Brain pericyte (primary cell): ENCODE measurements around the gene PTGIS.

Source experiments
- DNase-seq: peaks from one replicate; pipeline ENCODE4 v3.0.0-alpha.2; 2012; ENCODE audit warnings: low read depth, low spot score

Gene PTGIS

DNA sequence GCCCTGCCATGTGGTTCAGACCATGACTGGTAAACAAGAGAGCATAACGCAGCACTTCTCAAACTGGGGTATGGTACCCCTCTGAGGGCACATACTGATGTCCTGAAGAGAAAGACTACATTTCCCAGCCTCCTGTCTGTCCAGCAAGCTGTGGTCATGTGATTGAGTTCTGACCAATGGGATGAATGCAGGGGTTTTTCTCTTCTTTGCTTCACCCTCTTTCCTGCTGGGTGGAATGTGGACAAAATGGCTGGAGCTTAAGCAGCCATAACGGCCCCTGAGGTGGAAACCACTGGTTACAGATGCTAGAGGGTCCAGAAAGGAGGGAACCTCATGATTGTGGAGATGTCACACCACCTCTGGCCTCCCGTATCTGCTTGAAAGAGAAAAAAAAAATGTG is 66.0 kb downstream of the PTGIS start:
- no peak for DNase-seq

DNA sequence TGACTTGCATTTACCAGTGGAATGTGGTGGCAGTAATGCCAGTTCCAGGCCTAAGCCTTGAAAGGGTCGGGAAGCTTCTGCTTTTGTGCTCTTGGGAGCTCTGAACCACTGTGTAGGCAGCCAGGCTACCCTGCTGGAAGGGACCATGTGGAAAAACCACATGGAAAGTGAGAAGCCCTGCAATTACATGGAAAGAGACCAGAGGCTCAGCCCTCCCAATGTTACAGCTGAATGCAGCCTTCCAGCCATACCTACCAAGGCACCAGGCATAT is 70.6 kb downstream of the PTGIS start:
- DNase-seq: no peak

DNA sequence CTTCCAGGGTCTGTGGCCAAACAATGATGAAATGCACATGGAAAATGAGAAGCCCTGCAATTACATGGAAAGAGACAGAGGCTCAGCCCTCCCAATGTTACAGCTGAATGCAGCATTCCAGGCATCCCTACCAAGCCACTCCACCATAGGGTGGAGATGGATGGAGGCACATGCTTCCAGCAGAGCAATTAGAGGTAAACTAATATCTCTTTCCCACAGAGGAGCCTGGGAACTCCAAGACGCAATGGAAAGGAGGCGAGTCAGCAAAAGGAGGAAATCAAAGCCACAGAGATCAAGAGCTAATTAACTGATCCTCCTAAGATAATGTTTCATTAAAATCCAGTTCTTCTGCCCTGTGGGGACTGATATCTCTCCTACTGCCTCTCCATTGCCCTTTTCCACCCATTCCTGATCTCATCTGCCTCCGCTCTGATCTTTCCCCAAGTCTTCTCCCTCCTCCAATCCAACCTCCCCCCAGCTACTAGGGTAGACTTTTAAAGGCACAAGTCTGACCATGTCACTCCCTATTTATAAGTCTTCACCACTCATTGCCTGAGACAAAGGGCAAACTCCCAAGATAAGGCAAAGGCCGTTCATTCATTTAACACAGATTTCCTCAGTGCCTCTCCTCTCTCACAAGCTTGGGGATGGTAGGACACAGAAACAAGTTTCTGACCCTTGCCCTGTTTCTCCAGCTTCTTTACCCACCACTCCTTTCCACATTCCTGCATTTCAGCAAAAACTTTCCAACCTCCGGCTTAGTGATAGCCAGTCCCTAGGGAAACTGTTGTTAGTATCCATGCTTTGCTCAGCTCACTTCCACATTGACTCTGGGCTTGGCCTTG is 71.2 kb downstream of the PTGIS start:
- no peak for DNase-seq

DNA sequence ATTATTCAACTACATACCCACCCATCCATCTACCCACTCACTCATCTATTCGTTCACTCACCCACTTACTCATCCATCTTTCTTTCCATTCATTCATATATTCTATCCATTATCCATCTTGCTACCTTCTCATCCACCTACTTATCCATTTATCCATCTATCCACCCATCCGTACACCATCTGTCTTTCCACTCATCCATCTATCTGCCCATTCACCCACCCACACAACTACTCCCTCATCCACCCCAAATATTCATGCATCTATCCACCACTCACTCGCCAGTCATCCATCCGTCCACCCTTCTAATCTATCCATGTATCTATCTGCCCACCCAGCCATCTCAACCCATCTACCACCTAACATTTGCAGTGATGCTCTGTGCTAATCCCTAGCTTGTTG is 71.9 kb downstream of the PTGIS start:
- DNase-seq: no peak

DNA sequence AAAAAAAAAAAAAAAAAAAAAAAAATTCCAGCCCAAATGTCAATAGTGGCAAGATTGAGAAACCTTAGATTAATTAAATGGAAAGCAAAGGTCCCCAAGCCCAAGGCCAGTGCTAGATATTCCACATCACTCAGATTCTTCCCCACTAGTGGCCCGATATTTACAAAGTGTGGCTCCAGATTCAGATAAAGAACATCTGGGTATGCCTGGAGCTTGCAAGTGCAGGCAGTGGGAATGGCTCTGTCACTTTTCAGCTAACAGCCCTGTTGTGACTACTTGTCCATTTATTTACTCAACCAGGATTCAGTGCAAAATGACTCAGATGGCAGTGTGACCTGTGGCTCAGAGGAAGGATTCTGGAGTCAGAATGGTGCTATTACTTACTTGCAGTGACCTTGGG is 77.2 kb downstream of the PTGIS start:
- no peak for DNase-seq

DNA sequence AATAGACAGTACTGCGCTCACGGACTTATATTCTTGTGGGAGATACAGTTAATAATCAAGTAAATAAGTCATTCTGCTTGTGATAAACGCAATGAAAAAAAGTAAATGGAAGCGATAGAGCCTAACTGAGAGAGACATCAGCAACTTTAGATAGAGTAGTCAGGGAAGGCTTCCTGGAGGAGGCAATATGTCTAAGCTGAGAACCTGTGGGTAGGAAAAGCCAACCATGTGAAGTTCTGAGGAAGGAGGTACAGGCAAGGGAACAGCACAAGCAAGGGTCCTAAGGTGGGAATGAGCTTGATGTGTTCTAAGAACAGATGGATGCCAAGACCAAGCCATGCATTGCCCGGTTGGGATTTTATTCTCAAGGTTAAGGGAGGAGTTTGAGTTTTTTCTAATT is 78.2 kb downstream of the PTGIS start:
- DNase-seq: no peak

DNA sequence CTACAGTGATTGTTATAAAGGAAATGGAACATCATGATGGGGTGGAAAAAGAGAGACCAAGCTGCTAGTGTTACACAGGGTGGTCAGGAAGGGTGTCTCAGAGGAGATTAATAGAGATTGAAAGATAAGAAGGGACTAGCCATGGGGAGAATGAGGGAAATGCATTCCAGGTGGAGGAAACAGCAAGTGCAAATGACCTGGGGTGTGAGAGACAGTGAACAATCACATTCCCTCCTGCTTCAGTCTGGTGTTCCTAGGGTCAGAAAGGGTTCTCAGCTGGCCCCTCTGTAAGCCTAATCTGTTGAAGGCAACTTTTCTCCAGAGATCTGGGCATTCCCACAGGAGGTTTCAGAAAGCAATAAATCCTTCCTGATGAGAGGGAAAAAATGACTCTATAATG is 81.9 kb downstream of the PTGIS start:
- DNase-seq: no peak

DNA sequence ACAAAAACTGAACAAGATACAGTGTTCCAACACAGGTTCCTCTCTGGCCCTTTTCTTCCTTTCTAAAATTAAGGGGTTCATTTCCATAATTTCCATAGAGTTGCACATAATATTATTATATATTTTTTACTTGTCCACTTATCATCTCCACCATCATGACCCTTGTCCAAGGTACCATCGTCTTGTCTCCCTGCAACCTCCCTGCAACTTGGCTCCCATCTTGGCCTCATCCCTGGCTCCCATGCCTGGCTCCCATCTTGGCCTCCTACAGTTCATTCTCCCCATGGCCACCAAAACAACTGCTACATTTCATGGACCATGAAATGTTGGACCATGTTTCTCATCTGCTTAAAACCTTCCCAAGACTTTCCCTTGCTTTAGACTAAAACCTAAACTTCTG is 82.4 kb downstream of the PTGIS start:
- DNase-seq: no peak

DNA sequence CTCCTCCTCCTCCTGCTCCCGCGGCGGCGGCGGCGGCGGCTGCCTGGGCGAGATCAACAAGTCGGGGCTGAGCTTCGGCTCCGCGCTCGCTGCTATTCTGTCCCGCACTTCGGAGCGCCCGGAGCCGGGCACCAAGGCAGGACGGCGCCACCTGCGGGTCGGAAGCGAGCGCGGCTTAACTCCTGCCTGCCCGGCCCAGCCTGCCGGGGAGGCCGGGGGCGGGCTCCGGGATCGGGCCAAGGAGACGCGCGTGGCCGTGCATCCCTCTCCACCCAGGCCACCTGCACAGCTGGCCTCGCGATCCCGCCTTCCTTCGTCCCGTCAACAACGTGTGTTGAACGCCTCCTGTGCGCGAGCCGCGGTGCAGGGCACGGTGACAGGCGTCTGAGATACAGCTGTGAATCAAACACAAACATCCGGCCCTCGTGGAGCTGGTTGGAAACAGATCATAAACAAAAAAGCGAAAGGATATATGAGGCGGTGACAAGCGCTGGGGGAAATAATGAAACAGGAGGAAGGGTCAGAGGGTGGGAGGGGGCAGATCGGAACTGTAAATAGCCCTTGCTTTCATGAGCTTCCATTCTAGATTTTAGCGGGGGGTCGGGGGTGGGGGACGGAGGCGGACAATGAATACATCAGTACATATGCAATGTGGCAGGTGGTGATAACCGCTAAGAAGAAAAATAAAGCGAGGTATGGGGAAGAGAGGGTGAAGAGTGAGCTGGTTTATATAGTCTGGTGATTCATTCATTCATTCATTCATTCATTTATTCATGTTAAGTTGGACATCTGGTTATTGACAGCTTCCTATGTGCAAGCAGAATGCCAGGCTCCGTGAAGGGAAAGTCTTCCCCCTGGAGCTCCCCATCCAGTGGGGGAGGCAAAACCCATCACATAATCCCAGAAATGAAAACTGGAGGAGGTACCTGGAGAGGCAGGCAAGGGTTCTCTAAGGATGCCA is 83.5 kb downstream of the PTGIS start:
- peak; percentile 27 for DNase-seq

DNA sequence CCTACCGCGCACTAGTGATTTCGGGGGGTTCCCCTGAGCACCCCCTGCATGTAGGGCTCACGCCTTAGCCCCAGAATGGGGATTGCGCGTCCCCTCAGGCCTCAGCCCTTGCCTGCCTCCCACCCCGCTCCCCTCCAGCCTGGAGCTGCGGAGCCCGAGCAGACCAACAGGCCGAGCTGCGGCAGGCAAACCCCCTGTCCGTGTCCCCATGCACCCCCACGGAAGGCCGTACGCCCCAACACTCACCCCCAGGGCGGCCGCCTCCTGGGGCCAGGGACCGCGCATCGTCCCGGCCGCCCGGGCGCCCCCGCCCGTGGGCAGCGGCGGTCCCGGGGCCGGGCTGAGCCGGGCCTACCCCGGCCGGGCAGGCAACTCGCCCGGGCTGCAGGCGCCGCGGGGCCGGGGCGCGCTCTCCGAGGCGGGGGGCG is 84.2 kb downstream of the PTGIS start:
- DNase-seq: no peak

DNA sequence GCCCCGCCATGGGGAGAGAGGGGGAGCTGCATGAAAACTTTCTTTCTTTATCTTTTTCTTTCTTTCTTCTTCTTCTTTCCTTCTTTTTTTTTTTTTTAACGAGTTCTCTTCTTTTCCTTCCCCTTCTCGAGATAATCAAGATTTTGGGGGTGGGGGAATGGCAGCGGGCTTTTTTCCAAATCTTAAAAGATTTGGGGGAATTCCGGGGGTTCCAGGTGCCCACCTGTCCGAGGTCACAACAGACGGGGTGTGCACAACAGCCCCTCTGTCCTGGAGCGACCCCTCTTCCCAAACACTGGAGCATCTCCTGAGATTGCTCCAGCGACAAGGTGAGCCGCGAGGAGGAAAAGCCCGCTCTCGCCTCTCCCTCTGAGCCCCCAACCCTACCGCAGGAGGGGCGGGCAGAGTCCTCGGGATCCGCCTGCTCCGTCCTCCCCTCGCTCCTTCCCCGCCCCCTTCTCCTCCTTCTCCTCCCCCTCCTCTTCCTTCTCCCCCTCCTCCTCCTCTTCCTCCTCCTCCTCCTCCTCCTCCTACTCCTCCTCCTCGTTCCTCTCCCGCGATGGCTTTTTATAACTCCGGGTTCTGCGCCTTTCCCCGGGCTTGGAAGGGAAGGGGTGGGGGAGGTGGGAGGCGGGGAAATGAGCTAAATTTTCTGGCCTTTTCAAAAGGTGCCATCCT is 84.8 kb downstream of the PTGIS start:
- no peak for DNase-seq

DNA sequence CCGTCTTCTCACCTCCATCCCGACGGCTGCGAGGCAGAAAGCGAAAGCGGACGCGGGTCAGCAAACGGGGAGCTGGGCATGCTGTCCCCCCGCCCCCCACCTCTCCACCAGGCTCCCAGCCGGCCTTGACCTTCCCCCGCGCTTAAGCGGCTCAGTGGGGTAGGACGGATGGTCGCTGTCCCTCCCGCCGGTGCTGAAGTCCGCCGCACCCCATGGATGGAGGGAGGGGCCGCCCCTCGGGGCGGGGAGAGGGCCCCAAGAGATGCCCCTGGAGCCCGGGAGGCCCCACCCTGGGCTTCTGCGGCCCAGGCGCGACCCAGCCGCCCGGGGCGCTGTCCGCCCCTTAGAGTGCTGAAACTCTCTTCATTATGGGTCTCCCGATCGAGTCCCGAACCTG is 85.3 kb downstream of the PTGIS start, which contains the start of gene KCNB1:
Gene KCNB1 (minus strand): TSS at position 48 of the 397 bp plus-strand sequence. CDS start 188 bp downstream, outside the sequence.
- DNase-seq: no peak

DNA sequence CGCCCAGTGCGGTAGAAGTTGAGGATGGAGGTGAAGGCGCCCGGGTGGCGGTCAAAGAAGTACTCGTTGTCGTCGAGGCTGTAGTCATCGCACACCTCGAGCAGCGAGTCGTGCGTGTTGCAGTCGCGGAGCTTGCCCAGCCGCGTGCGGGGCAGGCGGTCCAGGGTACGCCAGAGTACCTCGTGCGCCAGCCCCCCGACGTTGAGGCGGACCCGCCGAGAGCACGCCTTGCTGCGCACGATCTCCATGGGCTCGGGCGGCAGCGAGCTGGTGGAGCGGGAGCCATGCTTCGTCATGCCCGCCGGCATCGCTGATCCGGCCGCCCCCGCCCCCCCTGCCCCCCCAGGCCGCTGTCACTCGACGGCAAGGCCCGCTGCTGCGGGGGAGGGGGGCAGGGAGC is 85.8 kb downstream of the PTGIS start:
- DNase-seq: no peak

DNA sequence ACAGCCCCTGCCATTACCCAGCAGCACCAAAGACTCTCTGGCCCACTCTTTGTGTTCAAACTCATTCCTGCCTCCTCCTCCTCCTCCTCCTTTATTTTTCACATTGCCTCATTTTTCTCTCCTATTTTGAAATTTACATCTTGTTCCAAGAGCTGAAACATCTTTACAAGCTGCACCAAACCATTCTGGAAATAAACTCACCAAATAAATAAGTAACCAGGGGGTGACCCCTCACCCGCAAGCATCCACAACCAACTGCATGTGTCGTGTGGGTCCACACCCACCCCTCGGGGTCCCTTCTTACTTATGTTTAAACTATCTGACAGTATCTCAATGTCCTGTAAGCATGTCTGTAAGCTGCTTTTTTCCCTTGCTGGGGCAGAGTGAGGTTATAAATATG is 86.8 kb downstream of the PTGIS start:
- no peak for DNase-seq

DNA sequence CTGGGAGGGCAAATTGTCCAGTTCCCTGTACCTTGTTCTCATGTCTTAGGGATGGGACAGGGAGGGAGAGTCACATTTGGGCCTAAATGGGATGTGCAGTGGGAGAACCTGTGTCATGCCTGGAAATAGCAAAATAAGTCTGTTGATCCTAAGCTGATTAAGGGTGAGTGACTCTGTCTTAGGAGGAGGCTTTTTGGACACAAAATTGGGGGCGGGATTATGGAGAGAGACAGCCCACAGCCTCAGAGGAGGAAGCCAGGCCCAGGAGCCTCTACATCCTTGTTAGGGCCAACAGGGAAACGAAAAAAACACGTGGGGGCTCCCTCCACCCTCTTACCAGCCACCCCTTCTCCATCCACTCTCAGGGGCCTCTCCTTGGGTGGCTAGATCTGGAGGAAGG is 87.7 kb downstream of the PTGIS start:
- no peak for DNase-seq

DNA sequence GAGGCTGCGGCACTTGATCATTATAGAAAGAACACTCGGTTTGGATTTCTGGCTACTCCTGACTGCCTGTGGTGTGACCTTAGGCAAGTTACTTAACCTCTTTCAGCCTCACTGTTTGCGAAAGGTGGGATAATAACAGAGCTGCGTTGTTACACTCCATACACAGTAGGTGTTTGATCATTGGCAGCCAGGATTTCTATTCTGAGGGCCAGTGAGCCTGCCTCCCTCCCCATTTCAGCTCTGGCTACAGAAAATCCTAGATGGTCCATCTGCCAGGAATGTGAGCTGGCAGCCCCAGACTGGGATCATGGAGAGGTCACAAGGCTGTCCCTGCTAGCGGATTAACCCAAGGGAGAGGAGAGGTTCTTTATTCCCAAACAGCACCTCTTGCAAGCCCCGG is 88.2 kb downstream of the PTGIS start:
- DNase-seq: no peak

DNA sequence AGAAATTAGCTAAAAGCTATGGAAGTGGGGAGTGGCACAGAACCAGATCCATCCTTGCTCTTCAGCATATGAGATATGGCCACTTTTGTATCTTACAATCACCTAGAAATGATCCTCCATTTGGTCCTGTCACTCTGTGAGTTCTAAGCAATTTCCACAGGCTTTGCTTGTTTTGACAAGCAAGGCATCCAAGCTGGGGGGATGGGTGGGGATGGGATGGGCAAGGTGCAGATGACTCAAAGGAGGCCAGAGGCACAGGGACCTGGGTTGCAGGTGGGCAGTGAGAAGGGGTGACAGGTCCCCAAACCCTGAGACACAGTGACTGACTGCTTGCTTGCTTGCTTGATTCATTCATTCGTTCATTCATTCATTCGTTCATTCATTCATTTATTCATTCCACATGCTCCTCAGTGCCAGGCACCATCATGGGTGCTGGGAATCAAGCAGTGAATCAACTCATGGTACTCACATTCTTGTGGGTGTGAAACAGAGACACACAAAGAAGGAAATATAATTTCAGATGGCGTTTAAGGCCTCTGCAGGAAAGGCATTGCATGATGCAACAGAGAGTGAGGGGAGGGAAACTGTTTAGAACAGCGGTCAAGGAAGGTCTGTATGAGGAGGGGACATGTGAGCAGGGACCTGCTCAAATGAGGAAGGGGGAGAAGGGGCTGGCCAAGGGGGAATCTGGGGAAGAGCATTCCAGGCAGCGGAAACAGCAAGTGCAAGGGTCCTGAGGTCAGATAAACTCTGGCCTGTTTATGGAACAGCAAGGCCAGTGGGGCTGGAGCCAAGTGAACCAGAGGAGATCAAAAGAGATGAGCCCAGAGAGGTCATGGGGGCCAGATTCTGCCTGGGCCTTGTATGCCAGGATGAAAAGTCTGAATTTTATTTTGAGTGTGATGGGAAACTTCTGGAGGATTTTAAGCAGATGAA is 88.9 kb downstream of the PTGIS start:
- DNase-seq: no peak

DNA sequence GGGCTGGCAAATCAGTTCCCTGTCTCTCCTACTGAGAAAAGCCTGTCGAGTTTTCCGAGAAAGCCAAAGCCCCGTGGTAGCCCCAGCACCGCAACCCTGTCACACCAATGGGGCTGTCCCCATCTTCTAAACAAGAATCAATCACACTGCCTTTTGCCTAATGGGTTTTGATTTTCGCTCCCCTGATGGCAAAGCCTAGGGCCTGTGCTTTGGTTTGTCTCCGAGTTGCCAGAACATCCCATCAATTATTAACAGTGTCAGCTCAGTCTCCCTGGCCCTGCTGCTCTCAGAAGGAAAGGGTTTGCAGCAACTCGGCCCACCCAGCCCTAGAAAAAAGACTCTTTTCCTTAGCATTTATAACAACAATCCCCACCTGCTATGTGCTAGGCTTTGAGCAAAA is 89.7 kb downstream of the PTGIS start:
- DNase-seq: no peak

DNA sequence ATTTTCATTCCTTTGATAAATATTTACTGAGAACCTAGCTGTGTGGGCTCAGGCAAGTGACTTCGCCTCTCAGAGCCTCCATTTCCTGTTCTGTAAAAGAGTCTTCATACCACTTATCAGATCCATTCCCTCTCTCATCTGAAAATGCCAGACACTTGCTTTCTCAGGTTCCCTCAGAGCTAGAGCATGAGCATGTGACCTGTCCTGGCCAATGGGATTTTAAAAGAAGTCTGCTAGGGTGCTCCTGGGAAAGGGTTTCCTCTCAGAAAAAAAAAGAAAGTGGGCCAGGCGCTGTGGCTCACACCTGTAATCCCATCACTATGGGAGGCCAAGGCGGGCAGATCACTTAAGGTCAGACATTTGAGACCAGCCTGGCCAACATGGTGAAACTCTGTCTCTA is 90.7 kb downstream of the PTGIS start:
- DNase-seq: no peak

DNA sequence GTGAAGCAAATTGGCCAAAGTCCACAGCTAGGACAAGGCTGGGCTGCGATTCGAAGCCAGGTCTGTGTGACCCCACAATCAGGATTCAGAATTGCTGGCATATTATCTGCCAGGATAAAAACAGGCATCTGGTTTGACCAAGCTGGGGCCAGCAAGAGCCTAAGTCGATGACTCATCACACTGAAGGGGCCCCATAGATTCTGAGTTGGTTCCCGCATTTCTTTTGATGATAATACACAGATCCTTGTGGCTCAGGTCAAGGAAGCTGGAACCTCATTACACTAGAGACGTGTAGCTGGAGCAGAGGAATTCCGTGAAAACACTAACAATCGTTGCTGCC is 92.0 kb downstream of the PTGIS start:
- no peak for DNase-seq

DNA sequence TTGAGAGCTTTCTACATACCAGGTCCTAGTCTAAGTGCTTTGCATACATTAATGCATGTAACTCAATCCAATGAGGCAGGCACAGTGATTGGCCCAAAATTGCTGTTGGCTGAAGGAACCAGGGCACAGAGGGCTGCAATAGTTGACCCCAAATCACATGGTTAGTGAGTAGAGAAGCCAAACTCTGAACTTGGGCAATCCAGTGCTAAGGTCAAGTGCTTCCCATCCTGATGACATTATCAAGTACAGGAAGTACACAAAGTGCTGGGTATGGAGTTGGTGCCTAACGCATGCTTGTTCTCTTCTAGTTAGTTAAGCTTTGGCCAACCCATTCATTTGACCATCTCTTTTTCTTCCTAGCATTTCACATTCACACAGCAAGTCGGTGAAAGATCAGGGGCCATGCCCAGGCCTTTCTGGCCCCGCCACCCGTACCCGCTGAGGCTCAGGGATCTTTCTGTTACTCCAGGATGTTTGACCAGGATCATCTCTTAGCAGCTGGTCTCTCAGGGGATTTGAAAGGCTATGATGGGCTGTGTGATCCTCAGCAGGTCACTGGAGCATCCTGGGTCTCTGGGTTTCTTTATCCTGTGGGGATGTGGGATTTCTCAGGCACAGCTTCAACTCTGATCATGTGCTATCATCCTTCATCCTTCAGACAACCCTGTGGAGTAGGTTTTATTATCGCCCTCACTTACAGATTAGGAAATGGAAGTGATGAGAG is 92.5 kb downstream of the PTGIS start:
- no peak for DNase-seq
